Natural killer cell (primary cell): ENCODE measurements around the gene SLC9A4. TPM values are rescaled to one million over a fixed set of nuclear protein-coding genes. Genes with fewer than 3 reads are reported as not detected.

Experiments used
- ATAC-seq, 3 donors: fragments of 150-1000 bp in 2 of 3; fragments of 200-7000 bp in 1 of 3; cut with Tn5 transposase; 1 replicate in 1 of 3; 2 replicates in 2 of 3; pipeline ENCODE4 v1.10.0; 2021; ENCODE audit warnings: mild to moderate bottlenecking in 2 of 3, moderate library complexity in 2 of 3
- DNase-seq, 2 donors: peaks; one replicate each; pipeline versions ENCODE4 v3.0.0 to v3.0.0-alpha.2; 2013 to 2021; ENCODE audit warnings: mixed read lengths in 1 of 2
- H3K27ac ChIP-seq: one replicate; pipeline ENCODE4 v1.5.1; 2013; ENCODE audit warnings: mild to moderate bottlenecking, low read length
- H3K27me3 ChIP-seq: one replicate; pipeline ENCODE4 v1.6.1; 2013; ENCODE audit warnings: low read length; ENCODE audit not compliant: control insufficient read depth, insufficient read depth
- H3K36me3 ChIP-seq: one replicate; pipeline ENCODE4 v1.6.1; 2013; ENCODE audit warnings: low read length; ENCODE audit not compliant: control insufficient read depth, insufficient read depth
- H3K4me1 ChIP-seq: one replicate; pipeline ENCODE4 v1.6.1; 2013; ENCODE audit warnings: low read length; ENCODE audit not compliant: control insufficient read depth, insufficient read depth
- H3K4me3 ChIP-seq: one replicate; pipeline ENCODE4 v1.5.1; 2013; ENCODE audit warnings: low read length
- H3K9me3 ChIP-seq: one replicate; pipeline ENCODE4 v1.6.1; 2013; ENCODE audit warnings: low read length; ENCODE audit not compliant: control insufficient read depth, insufficient read depth
- H3K27ac Mint-ChIP-seq, 2 donors: one replicate each; pipeline ENCODE4 v1.8.0; 2022; ENCODE audit warnings: mild to moderate bottlenecking in 2 of 2, mixed read lengths in 2 of 2, moderate library complexity in 1 of 2
- H3K27me3 Mint-ChIP-seq, 2 donors: one replicate each; pipeline ENCODE4 v1.8.0; 2022; ENCODE audit warnings: low read depth in 2 of 2, mixed read lengths in 2 of 2
- H3K36me3 Mint-ChIP-seq: one replicate; pipeline ENCODE4 v1.8.0; 2022; ENCODE audit warnings: mixed read lengths
- H3K4me1 Mint-ChIP-seq, 2 donors: one replicate each; pipeline ENCODE4 v1.8.0; 2022; ENCODE audit warnings: mixed read lengths in 2 of 2
- H3K4me3 Mint-ChIP-seq: one replicate; pipeline ENCODE4 v1.8.0; 2022; ENCODE audit warnings: mild to moderate bottlenecking, moderate library complexity, mixed read lengths
- H3K9me3 Mint-ChIP-seq, 2 donors: one replicate each; pipeline ENCODE4 v1.8.0; 2022; ENCODE audit warnings: mixed read lengths in 2 of 2
- WGBS: methylation state at CpG from one replicate; pipeline ENCODE4 v1.1.7; 2013; ENCODE audit warnings: missing lambda C conversion rate; ENCODE audit not compliant: insufficient coverage; 5-methylcytosine and 5-hydroxymethylcytosine counted together
- intact Hi-C: fragments of 100-400 bp; cut with micrococcal nuclease; formaldehyde crosslinking; loops from one replicate; pipeline ENCODE4 v1.14.2; 2022
- total RNA-seq, 4 donors: library from RNA; stranded (reverse); fragments of 120-200 nt in 1 of 4; gene quantifications; one replicate each; pipeline versions ENCODE4 v1.2.3 to v1.2.4, GENCODE V29; 2013 to 2022
- TF ChIP-seq, protein P1 (sequence below): fragments of 200-600 bp; IDR thresholded peaks from one replicate; pipeline ENCODE4 v1.8.0; 2022; ENCODE audit warnings: antibody characterized with exemption

The SLC9A4 gene, protein sequence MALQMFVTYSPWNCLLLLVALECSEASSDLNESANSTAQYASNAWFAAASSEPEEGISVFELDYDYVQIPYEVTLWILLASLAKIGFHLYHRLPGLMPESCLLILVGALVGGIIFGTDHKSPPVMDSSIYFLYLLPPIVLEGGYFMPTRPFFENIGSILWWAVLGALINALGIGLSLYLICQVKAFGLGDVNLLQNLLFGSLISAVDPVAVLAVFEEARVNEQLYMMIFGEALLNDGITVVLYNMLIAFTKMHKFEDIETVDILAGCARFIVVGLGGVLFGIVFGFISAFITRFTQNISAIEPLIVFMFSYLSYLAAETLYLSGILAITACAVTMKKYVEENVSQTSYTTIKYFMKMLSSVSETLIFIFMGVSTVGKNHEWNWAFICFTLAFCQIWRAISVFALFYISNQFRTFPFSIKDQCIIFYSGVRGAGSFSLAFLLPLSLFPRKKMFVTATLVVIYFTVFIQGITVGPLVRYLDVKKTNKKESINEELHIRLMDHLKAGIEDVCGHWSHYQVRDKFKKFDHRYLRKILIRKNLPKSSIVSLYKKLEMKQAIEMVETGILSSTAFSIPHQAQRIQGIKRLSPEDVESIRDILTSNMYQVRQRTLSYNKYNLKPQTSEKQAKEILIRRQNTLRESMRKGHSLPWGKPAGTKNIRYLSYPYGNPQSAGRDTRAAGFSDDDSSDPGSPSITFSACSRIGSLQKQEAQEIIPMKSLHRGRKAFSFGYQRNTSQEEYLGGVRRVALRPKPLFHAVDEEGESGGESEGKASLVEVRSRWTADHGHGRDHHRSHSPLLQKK
- total RNA-seq, result under 1 TPM in 2 of 3 donors, not detected in 1; 0.19 to 0.38 TPM
- total RNA-seq (2013), result 0.05 TPM

DNA sequence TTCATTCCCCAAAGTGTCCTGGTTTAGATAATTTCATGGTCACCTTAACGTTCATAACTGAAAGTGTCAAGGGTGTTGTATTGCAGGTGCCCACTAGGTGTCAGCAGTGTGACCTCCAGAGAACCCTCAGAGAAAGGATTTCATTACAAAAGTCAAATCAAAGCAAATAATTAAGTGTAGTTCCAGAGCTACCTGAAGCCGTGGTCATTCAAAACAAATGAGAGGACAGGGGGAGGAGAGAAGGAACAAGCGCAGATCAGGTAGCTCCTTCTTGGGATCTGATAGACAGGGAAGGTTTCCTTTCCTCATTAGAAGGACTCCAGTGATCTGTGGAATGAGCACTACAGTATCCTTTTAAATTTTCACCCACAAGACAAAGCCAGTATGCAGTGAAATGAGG, at the start of gene SLC9A4:
Gene SLC9A4, plus strand, starts transcription at position 207 of the 400 bp plus-strand sequence. CDS start 534 bp downstream, outside the sequence.
- Histone ChIP-seq H3K9me3 (peaks cover 3% of the 10 kb centered on the region), H3K36me3 (no peaks in the 10 kb centered on the region), H3K27me3 (peaks cover 4% of the 10 kb centered on the region), H3K4me3 (no peak within 1 kb of the TSS), H3K4me1 (no peaks in the 10 kb centered on the region), H3K27ac (no peak within 1 kb of the TSS)
- 4% methylated on average over 3 of the region's 3 CpGs for WGBS
- intact Hi-C loops, result loop anchor here (1.0 to 2.0 kb wide), 3 partner anchors 48 to 143 kb away; no protein-coding TSS in a partner anchor
- TF ChIP-seq, protein P1, sequence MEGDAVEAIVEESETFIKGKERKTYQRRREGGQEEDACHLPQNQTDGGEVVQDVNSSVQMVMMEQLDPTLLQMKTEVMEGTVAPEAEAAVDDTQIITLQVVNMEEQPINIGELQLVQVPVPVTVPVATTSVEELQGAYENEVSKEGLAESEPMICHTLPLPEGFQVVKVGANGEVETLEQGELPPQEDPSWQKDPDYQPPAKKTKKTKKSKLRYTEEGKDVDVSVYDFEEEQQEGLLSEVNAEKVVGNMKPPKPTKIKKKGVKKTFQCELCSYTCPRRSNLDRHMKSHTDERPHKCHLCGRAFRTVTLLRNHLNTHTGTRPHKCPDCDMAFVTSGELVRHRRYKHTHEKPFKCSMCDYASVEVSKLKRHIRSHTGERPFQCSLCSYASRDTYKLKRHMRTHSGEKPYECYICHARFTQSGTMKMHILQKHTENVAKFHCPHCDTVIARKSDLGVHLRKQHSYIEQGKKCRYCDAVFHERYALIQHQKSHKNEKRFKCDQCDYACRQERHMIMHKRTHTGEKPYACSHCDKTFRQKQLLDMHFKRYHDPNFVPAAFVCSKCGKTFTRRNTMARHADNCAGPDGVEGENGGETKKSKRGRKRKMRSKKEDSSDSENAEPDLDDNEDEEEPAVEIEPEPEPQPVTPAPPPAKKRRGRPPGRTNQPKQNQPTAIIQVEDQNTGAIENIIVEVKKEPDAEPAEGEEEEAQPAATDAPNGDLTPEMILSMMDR, result peak; percentile 96
- no peak within 1 kb of the TSS for H3K27ac Mint-ChIP-seq
- peaks cover 13% of the 10 kb centered on the region for H3K36me3 Mint-ChIP-seq
- ATAC-seq, result peak; percentile 67 to 90 (median 86)
- peaks cover 15 to 19% of the 10 kb centered on the region in 2 donors for H3K27me3 Mint-ChIP-seq
- DNase-seq, result peak; percentile 58 to 72
- no peak within 1 kb of the TSS for H3K4me3 Mint-ChIP-seq
- H3K4me1 Mint-ChIP-seq, result no peaks in the 10 kb centered on the region
- peaks cover 3 to 4% of the 10 kb centered on the region in 2 donors for H3K9me3 Mint-ChIP-seq

DNA sequence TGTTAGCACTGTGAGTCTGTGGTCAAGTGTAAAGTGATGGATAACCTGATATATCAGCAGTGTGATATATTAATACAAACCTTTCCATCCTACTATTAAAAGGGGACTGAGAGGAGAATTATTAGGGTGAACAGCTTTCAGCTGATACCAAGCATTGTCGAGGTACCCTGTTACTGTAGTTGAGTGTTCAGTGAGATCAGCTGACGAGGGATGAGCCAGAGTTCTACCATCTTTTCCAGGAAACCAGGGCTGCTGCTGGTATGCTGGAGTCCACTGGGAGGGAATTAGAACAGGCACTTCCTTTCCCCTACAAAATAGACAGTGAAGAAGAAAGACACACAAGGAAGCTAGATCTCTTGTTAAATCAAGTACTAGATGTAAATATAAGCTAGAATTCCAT, 49.7 kb upstream of the SLC9A4 start:
- no peaks in the 10 kb centered on the region for H3K27me3 Mint-ChIP-seq
- ATAC-seq, result no peak
- H3K4me1 Mint-ChIP-seq, result peaks cover 88 to 90% of the 10 kb centered on the region in 2 donors
- peak overlapping the region; percentile 97 for H3K4me3 Mint-ChIP-seq
- peaks cover 46% of the 10 kb centered on the region for H3K36me3 Mint-ChIP-seq
- H3K36me3 ChIP-seq, result peaks cover 46% of the 10 kb centered on the region
- H3K9me3 Mint-ChIP-seq, result no peaks in the 10 kb centered on the region
- intact Hi-C loops, result no loop called here
- H3K9me3 ChIP-seq, result no peaks in the 10 kb centered on the region
- no peaks in the 10 kb centered on the region for H3K27me3 ChIP-seq
- peak overlapping the region in 1 of 2 donors; percentile 93 for H3K27ac Mint-ChIP-seq
- H3K27ac ChIP-seq, result peak overlapping the region; percentile 77
- peak overlapping the region; percentile 71 for H3K4me3 ChIP-seq
- H3K4me1 ChIP-seq, result peaks cover 25% of the 10 kb centered on the region
- TF ChIP-seq, protein P1, result no peak
- DNase-seq, result no peak
- 67% methylated on average over 2 of the region's 2 CpGs for WGBS

DNA sequence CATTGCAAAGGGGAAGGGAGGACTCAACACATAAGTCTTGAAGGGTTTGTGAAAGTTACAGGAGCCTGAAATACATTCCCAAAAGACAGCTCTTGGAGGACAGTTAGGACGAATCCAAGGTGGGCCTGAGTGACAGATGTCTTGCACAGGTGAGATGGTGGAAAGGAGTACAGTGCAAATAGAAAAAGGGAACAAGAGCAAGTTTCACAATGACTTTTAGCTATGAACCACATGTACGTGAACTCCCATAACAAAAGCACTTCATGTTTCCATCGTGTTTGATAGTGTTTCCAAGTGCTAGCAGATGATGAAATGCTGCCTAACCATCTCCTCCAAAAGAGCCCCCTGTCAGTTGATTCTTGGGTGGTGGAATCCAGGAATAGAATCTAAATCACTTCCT, 48.3 kb upstream of the SLC9A4 start:
- no peak overlapping the region for H3K4me3 ChIP-seq
- DNase-seq (no peak), ATAC-seq (no peak)
- H3K36me3 Mint-ChIP-seq, result peaks cover 48% of the 10 kb centered on the region
- peaks cover 54% of the 10 kb centered on the region for H3K36me3 ChIP-seq
- H3K4me3 Mint-ChIP-seq, result peak overlapping the region; percentile 97
- no peaks in the 10 kb centered on the region for H3K9me3 Mint-ChIP-seq
- H3K27me3 ChIP-seq, result no peaks in the 10 kb centered on the region
- H3K4me1 ChIP-seq, result peaks cover 25% of the 10 kb centered on the region
- peak overlapping the region; percentile 53 for H3K27ac ChIP-seq
- WGBS, result 42% methylated on average over 1 of the region's 3 CpGs
- H3K4me1 Mint-ChIP-seq, result peaks cover 95 to 98% of the 10 kb centered on the region in 2 donors
- H3K9me3 ChIP-seq, result no peaks in the 10 kb centered on the region
- intact Hi-C loops, result no loop called here
- TF ChIP-seq, protein P1, result no peak
- H3K27me3 Mint-ChIP-seq, result no peaks in the 10 kb centered on the region
- peak overlapping the region in 1 of 2 donors; percentile 93 for H3K27ac Mint-ChIP-seq
